Inflammatory macrophage (primary cell): ENCODE results near the gene CAPN3.

Experiments
- DNase-seq, 2 donors: peaks; one replicate each; pipeline ENCODE4 v3.0.0-alpha.2; 2020 to 2022

The CAPN3 gene

GRCh38 chr15:42358141-42358540, 1.2 kb upstream of the CAPN3 start:
- no peak for DNase-seq

GRCh38 chr15:42359985-42360384, 684 bp downstream of the CAPN3 start:
- DNase-seq = peak in 1 of 2 donors; percentile 13

GRCh38 chr15:42360535-42361112, 1.3 kb downstream of the CAPN3 start:
- DNase-seq = no peak

- DNase-seq = no peak
These were observed 4.2 kb downstream of the CAPN3 start for GRCh38 chr15:42363487-42363886.

- DNase-seq = no peak
These were observed 4.6 kb downstream of the CAPN3 start for GRCh38 chr15:42363942-42364341.

DNA sequence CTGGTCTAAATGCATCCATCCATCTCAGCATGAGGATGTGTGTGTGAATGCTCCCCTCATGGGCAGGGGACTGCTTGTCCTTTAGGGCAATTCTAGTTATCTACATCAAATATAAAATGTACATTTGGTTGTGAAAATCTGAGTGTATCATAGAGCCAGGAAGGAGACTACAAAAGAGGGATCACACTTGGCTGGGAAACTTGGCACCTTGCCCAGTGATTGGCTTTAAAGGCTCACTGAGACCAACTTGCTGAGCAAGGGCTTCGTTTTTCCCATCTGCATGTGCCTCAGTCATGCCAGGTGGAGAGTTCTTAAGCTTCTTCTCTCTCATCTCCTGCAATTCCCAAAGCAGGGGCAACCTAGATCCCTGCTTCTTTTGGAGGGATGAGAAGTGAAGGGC, 5.2 kb downstream of the CAPN3 start:
- DNase-seq = no peak

- peak; percentile 45 to 75 for DNase-seq
These were observed 6.7 kb downstream of the CAPN3 start for GRCh38 chr15:42365921-42366550.

GRCh38 chr15:42367041-42367440, 7.7 kb downstream of the CAPN3 start:
- peak; percentile 96 to 97 for DNase-seq

DNA sequence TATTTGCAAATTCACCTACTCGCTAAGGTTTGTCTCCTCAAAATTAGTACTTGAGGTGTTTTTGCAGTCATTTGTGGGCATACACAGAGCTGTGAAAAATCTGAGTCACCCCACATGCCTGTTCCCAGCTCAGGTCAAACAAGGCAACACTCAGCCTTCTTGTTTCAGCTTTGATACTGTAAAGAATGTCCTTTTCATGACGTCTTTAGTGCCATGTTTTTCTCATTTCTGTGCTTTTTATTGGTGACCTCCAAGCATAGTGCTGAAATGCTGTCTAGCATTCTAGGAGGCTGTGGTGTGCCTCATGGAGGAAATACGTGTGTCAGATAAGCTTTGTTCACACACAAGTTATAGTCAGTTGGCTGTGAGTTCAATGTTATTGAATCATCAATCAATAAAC, 8.8 kb downstream of the CAPN3 start:
- DNase-seq = no peak

DNA sequence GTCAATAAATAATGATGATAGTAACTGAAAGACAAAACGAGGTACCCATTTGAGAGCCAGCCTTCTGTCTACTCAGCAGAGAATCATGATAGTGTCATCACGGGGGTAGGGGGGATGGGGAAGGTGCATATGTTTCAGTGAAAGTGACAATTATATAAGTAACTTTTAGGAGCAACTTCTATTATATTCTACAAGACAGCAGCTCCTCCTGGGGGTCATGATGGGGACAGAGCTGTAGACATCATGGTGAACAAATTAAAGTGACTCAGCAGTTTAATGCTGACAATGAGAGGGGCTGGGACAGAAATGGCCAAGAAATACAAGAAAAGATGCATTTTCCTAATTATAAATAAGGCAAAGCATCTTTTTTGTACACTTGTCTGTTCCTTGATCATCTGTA, 11.8 kb downstream of the CAPN3 start:
- peak; percentile 10 to 41 for DNase-seq

DNA sequence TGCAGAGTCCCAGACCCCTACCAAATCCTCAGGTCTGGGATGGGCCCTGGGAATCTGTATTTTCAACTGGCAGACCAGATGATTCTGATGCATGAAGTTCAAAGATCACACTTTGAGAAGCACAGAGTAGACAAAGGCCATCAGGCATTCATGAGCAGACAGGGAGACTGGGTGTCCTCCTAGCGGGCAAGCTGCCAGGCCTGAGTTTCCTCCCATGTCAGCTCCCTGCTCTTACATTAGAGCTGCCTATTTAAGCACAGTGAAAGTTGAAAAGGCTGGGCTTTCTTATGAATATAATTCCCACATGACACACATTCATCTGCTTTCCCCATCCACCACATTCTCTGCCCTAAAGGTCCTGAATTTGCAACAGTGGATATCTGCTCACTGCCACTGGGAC, 14.0 kb downstream of the CAPN3 start:
- DNase-seq = no peak

- DNase-seq = no peak
These were observed 14.6 kb downstream of the CAPN3 start for GRCh38 chr15:42373936-42374335.

- DNase-seq = no peak
These were observed 15.5 kb downstream of the CAPN3 start for GRCh38 chr15:42374810-42375209.

- no peak for DNase-seq
These were observed 16.0 kb downstream of the CAPN3 start for GRCh38 chr15:42375252-42375651.

DNA sequence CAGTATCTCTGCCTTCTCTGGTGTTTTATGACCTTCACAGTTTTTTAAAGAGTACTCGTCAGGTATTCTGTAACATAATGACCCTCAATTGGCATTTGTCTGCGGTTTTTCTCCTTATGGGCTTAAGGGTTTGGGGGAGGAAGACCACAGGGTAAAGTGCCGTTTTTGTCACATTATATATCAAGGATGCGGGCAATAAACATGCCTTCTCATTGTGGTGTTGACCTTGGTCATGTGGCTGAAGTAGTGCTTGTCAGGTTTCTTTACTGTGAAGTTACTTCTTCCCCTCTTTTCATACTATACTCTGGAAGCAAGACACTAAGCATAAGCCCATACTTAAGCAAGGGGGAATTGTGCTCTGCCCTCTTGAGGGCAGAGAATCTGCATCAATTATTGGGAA, 16.6 kb downstream of the CAPN3 start:
- no peak for DNase-seq

DNA sequence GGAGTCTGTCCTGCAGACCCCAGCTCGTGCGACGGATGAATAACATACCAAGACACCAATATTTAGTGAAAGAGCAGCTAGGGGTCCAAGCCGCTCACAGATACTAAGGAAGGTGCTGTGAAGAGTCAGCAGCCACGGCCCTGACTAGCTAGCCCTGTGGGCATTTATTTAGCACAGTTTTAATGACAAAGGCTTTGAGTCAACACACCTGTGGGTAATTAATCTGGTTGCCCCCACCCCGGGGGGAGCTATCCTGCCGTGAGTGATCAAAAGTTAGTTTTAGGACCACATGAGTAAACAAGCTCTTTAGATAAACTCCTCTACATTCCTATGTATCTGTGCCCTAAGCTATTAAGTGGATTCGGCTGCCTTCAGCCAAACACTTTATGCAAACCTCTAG, 18.7 kb downstream of the CAPN3 start:
- DNase-seq = no peak

GRCh38 chr15:42384597-42384996, 25.3 kb downstream of the CAPN3 start:
- DNase-seq = no peak

DNA sequence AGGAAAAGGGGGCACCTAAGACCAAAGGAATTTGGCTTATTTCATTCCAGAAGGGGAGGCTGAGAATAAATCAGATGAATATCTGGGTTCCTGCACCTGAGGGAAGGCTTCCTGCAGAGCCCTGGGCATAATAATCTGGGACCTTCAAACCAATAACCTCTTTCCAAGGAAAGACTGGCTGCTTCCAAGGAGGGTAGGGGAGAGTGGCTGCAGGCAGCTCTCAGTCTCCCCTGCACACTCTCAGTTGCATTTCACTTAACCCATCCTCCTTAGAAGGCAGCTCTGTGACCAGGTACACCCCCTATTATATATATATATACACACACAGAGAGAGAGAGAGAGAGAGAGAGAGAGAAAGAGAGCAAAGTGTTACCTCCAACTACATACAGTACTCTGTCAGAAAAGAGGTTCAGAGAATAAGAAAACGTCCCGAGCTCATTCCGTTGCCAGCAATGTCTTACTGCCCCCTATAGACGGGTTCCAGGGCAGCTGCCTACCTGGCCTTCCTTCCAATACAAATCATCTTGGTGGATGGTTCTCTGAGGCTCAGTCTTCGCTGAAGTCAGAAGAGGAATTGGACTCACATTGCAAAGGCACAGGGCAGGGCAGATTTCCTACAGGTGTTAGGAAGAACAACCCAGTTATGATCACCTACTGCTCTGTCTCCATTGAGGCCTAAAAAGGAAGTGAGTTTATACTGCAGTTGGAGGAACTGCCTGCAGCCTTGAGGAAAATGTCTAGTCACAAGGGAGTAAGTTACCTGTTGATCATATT, 26.1 kb downstream of the CAPN3 start:
- DNase-seq = peak; percentile 43 to 48

- DNase-seq = no peak
These were observed 26.8 kb downstream of the CAPN3 start for GRCh38 chr15:42385980-42386700.

DNA sequence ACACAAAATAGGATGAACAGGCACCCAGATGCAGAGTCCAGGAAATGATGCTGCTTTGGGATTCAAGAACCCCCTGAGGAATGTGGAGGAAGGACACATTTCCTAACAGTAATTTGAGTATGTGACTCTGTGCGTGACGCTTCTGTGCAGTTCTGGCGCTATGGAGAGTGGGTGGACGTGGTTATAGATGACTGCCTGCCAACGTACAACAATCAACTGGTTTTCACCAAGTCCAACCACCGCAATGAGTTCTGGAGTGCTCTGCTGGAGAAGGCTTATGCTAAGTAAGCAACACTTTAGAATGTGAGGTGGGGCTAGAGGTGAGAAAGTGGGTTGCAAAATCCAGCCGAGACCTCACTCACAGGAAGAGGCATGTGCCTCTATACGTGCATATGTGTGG, 28.3 kb downstream of the CAPN3 start:
- no peak for DNase-seq

DNA sequence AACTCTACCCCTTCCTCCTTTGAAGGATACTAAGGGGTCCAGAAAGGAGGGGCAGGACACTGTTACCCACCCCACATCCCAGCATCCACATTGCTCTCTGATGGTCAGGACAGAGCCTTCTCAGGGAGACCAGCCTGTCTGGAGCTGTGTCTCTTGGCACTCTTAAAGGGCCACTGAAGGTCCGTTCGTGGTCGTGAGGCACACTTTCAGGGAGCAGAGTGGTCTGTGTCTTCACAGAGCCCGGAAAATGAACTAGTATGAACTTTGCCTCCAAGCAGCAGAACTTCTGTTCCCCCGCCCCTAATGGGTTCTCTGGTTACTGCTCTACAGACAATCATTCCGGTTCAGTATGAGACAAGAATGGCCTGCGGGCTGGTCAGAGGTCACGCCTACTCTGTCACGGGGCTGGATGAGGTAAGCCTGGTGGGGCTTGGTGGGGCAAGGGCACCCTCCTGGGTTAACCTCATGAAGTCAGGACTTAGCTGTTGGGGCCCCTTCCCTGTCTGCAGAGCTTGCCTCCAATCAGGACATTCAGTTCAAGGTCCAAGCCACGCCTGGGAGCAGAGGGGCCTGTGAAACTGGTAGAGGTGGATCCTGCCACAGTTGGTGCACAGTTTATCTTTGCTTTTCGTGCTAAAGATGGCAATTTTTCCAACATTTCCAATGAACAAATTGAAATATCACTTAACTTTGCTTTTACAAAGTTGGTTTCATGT, 33.2 kb downstream of the CAPN3 start:
- DNase-seq = no peak

GRCh38 chr15:42394106-42394505, 34.8 kb downstream of the CAPN3 start:
- no peak for DNase-seq

GRCh38 chr15:42395838-42396237, 36.5 kb downstream of the CAPN3 start:
- no peak for DNase-seq
